Effector memory CD8-positive, alpha-beta T cell (primary cell): ENCODE data around the gene TDRD7.

Experiments used
- ATAC-seq: fragments of 150-1000 bp; cut with Tn5 transposase; replicated peaks from 2 replicates; pipeline ENCODE4 v1.10.0; 2021; ENCODE audit warnings: mild to moderate bottlenecking, moderate library complexity
- DNase-seq, 3 experiments: peaks; one replicate each; pipeline ENCODE4 v3.0.0; 2021
- H3K27ac Mint-ChIP-seq, 2 donors: one replicate each; pipeline ENCODE4 v1.8.0; 2022; ENCODE audit warnings: mild to moderate bottlenecking in 2 of 2, mixed read lengths in 2 of 2, moderate library complexity in 2 of 2
- H3K27me3 Mint-ChIP-seq, 2 donors: one replicate each; pipeline ENCODE4 v1.8.0; 2022; ENCODE audit warnings: mixed read lengths in 2 of 2
- H3K36me3 Mint-ChIP-seq: one replicate; pipeline ENCODE4 v1.8.0; 2022; ENCODE audit warnings: mild to moderate bottlenecking, moderate library complexity, mixed read lengths; ENCODE audit not compliant: insufficient read depth
- H3K4me1 Mint-ChIP-seq, 2 donors: one replicate each; pipeline ENCODE4 v1.8.0; 2022; ENCODE audit warnings: low read depth in 2 of 2, mixed read lengths in 2 of 2
- H3K4me3 Mint-ChIP-seq, 2 donors: one replicate each; pipeline ENCODE4 v1.8.0; 2022; ENCODE audit warnings: mild to moderate bottlenecking in 2 of 2, mixed read lengths in 2 of 2, moderate library complexity in 2 of 2
- H3K9me3 Mint-ChIP-seq, 2 donors: one replicate each; pipeline ENCODE4 v1.8.0; 2022; ENCODE audit warnings: mixed read lengths in 2 of 2

The TDRD7 gene

DNA sequence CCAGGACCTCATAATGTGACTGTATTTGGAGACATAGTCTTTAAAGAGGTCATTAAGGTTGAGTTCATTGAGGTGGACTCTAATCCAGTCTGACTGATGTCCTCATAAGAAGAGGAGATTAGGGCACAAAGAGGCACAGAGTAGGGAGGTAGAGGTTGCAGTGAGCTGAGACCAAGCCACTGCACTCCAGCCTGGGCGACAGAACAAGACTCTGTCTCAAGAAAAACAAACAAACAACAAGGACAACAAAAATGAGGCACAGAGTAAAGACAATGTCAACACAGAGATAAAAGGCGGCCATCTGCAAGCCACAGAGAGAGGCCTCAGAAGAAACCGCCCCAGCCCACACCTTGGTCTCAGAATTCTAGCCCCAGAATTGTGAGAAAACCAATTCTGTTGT is 17.0 kb upstream of the TDRD7 start:
- Mint-ChIP-seq H3K27me3 (peaks cover 0 to 22% of the 10 kb centered on the region in 2 donors), H3K36me3 (peaks cover 3% of the 10 kb centered on the region), H3K27ac (no peak overlapping the region), H3K4me1 (no peaks in the 10 kb centered on the region), H3K9me3 (no peaks in the 10 kb centered on the region), H3K4me3 (no peak overlapping the region)
- ATAC-seq (no peak), DNase-seq (no peak)

DNA sequence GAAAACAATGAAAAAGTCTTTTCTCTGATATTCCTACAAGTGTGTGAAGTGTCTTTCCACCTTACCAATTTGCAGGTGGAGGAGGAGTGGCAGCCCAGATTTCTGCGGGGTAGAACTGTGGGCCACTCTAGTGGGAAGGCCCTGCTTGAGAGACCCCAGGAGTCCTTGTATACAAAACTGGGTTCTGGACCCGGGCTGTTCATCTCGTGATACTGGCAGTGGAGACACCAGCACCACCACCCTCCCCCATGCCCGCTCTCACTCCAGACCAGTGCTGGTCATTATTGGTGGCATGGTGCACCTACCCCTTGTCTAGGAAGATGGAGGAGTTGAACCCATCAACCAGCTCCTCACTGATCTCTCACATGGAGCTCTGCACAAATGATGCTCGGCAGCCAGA is 16.2 kb upstream of the TDRD7 start:
- H3K9me3 Mint-ChIP-seq, result no peaks in the 10 kb centered on the region
- ATAC-seq, result no peak

DNA sequence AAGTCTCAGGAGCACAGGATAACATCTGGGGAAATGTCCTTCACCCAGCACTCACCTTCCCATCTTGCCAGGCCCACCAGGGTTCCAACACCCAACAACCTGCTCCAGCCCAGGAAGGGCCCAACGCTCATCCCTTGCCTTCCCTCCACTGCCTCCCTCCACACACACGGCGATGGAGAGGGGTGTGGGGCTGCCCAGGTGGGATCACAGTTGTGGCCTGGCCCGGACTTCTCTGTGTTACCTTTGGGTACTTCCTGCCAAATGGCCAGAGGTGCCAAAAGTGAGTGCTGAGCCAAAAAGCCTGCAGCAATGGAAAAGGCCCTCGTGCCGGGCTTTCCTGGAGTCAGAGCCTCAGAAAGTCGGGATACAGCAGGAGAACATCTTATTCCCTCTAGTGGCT is 15.6 kb upstream of the TDRD7 start:
- H3K27ac Mint-ChIP-seq, result no peak overlapping the region

More for the DNA sequence above, 16.2 kb upstream of the TDRD7 start:
- peak overlapping the region in 1 of 2 donors; percentile 35 for H3K27ac Mint-ChIP-seq
- no peak overlapping the region for H3K4me3 Mint-ChIP-seq
- H3K27me3 Mint-ChIP-seq, result peaks cover 0 to 20% of the 10 kb centered on the region in 2 donors
- peaks cover 3% of the 10 kb centered on the region for H3K36me3 Mint-ChIP-seq
- H3K4me1 Mint-ChIP-seq, result no peaks in the 10 kb centered on the region
- no peak for DNase-seq

GRCh38 chr9:97397220-97397619 is 14.7 kb upstream of the TDRD7 start:
- Mint-ChIP-seq H3K27ac (no peak overlapping the region), H3K36me3 (no peaks in the 10 kb centered on the region), H3K27me3 (peaks cover 0 to 10% of the 10 kb centered on the region in 2 donors), H3K9me3 (no peaks in the 10 kb centered on the region), H3K4me1 (no peaks in the 10 kb centered on the region), H3K4me3 (no peak overlapping the region)
- DNase-seq, result no peak
- ATAC-seq, result peak; percentile 43

More for the DNA sequence above, 15.6 kb upstream of the TDRD7 start:
- ATAC-seq (no peak), DNase-seq (no peak)
- no peaks in the 10 kb centered on the region for H3K4me1 Mint-ChIP-seq
- H3K36me3 Mint-ChIP-seq, result peaks cover 3% of the 10 kb centered on the region
- H3K4me3 Mint-ChIP-seq, result no peak overlapping the region
- no peaks in the 10 kb centered on the region for H3K9me3 Mint-ChIP-seq
- H3K27me3 Mint-ChIP-seq, result peaks cover 0 to 19% of the 10 kb centered on the region in 2 donors

DNA sequence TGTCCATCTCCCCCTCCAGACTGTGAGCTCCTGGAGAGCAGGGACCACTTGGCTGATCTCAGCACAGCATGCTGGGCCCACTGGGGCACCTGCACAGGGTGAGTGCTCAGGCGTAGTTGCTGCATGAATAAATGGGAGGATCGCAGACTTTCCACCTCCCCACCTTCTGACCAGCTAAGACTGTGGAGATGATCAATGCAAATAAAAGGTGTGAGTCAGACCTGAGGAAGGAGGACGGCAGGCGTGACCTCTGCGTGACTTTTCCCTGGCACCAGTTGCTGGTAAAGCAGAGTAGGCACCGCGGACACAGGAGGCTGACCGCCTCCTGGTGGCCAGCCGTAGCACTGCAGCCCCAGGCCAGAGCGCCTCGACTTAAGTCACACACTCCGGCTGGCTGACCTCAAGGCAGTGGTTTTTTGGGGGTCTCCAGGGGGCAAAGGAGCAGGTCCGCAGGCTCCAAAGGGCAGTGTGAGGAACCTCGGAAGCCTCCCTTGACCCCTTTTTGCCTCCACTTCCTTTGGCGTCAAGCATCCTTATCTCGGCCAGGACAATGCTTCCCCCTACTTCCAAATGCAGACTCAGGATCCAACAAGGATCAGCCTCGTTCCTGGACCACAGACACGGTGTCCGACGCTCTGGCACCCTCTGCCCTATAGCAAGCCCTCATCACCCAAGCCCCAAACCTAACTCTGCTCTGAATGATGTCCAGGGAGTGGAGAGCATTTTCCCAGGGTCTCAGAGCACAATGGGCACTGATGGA is 12.7 kb upstream of the TDRD7 start:
- Mint-ChIP-seq H3K4me3 (no peak overlapping the region), H3K4me1 (no peaks in the 10 kb centered on the region), H3K36me3 (no peaks in the 10 kb centered on the region), H3K27me3 (peaks cover 6 to 10% of the 10 kb centered on the region in 2 donors), H3K27ac (no peak overlapping the region), H3K9me3 (peaks cover 0 to 6% of the 10 kb centered on the region in 2 donors)
- ATAC-seq (peak; percentile 88), DNase-seq (peak; percentile 60 to 68 (median 68))

- H3K9me3 Mint-ChIP-seq, result peaks cover 0 to 6% of the 10 kb centered on the region in 2 donors
- H3K27ac Mint-ChIP-seq, result no peak overlapping the region
- H3K36me3 Mint-ChIP-seq, result peaks cover 2% of the 10 kb centered on the region
- peaks cover 46 to 55% of the 10 kb centered on the region in 2 donors for H3K27me3 Mint-ChIP-seq
- no peak for ATAC-seq
- no peaks in the 10 kb centered on the region for H3K4me1 Mint-ChIP-seq
- no peak for DNase-seq
- no peak overlapping the region for H3K4me3 Mint-ChIP-seq
These were observed 8.1 kb upstream of the TDRD7 start for GRCh38 chr9:97403746-97404316.

GRCh38 chr9:97405551-97405950 is 6.3 kb upstream of the TDRD7 start:
- no peaks in the 10 kb centered on the region for H3K4me1 Mint-ChIP-seq
- ATAC-seq (no peak), DNase-seq (no peak)
- peaks cover 2% of the 10 kb centered on the region for H3K36me3 Mint-ChIP-seq
- no peak overlapping the region for H3K27ac Mint-ChIP-seq
- no peak overlapping the region for H3K4me3 Mint-ChIP-seq
- peaks cover 48 to 50% of the 10 kb centered on the region in 2 donors for H3K27me3 Mint-ChIP-seq
- H3K9me3 Mint-ChIP-seq, result peaks cover 0 to 6% of the 10 kb centered on the region in 2 donors

DNA sequence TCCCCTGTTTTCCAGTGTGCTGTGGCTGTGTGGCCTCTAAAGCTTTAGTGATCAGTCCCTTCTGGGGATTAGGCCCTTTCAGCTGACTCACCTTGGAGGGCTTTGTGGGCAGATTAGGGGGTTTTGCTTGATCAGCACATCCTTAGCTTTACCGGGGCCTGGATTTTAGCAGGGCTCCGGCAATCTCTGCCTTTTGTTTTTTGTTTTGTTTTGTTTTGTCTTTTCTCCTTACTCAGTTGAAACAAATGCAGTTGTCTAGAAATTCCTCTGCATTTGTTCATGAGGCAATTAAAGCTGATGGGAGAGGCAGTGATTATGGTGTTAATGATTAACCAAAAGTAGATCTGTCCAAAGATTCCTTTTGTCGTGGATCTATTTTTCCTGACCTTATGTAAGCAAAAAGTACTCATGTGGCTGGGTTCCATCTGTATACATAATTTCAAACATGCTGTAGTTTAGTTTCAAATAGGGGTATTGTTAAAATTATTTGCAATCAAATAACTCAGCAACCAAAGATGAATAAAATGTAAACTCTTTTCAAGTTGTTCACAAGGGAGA is 5.2 kb upstream of the TDRD7 start:
- no peak for ATAC-seq
- no peak for DNase-seq
- Mint-ChIP-seq H3K9me3 (peaks cover 0 to 6% of the 10 kb centered on the region in 2 donors), H3K27me3 (peaks cover 48 to 50% of the 10 kb centered on the region in 2 donors), H3K36me3 (peaks cover 2% of the 10 kb centered on the region), H3K4me3 (no peak overlapping the region), H3K4me1 (peaks cover 5% of the 10 kb centered on the region in 2 donors), H3K27ac (no peak overlapping the region)

DNA sequence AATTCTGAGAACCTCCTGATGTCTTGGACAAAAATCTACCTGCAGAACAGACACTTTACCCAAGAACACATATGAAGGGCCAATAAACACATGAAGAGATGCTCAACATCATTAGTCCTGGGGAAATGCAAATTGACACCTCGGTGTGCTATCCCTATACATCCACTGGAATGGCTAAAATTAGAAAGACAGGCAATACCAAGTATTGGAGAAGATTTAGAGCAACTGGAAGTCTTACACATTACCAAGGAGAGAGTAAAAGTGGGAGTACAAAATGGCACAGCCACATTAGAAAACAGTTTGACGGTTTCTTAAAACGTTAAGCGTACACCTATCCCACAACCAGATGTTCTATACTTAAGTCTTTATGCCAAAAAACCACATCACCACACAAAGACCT is 3.3 kb upstream of the TDRD7 start:
- Mint-ChIP-seq H3K9me3 (peaks cover 0 to 4% of the 10 kb centered on the region in 2 donors), H3K36me3 (peaks cover 2% of the 10 kb centered on the region), H3K27ac (no peak overlapping the region), H3K4me3 (no peak overlapping the region), H3K27me3 (peaks cover 48% of the 10 kb centered on the region in 2 donors), H3K4me1 (peaks cover 17% of the 10 kb centered on the region in 2 donors)
- DNase-seq (no peak), ATAC-seq (no peak)

DNA sequence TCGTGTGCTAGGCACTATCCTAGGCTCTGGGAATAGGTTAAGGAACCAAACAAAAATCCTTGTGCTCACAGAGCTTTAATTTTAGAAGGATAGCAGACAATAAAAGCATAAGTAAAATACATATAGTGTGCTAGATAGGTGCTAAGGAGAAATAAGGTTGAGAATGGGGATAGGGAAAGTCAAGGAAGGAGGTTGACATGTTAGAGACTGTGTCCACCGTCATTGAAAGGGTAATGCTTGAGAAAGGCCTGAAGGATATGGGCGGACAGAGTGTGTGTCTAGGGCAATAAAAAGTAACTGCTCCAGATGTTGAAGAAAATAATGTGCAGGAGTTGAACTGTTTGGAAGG is 482 bp upstream of the TDRD7 start:
- Mint-ChIP-seq H3K4me3 (peak overlapping the region; percentile 83 to 86), H3K4me1 (peaks cover 20 to 29% of the 10 kb centered on the region in 2 donors), H3K27ac (peak overlapping the region in 1 of 2 donors; percentile 80), H3K27me3 (peaks cover 27 to 28% of the 10 kb centered on the region in 2 donors), H3K9me3 (no peaks in the 10 kb centered on the region), H3K36me3 (peaks cover 2% of the 10 kb centered on the region)
- ATAC-seq (no peak), DNase-seq (no peak)

DNA sequence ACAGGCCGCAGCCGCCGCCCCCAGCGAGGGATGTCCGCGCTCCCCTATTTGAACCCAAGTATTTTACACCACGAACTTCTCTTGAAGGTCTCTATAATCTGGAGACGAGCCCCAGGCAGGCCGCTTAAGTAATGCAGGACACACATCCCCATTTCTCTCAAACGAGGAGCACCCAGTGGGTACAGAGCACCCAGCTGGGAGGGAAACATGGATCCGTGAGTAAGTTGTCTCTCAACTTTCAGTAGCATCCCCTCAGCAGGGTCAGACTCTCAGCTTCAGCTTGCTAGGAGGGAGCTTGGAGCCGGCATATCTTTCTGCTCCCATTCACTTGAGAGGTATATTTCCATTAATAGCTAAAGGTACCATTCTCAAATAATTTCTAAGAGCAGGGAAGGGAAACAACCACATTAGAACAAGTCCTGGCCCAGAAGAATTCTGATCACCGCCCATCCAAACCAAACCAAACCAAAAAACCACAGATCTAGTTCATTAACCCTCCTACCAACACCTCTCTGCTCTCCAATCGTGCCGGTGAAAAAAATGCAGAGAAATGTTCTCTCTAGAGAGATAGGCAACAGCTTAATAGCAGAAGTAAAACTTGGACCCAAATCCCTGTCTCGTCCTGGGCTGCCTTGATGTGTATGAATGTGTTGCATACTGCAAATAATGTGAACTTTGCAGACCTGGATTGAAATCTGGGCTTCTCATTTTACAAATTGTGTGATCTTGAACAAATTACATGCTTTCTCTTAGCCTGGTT is 910 bp downstream of the TDRD7 start:
- Mint-ChIP-seq H3K36me3 (peaks cover 2% of the 10 kb centered on the region), H3K4me3 (peak overlapping the region; percentile 83 to 86), H3K27ac (peak overlapping the region; percentile 92 to 93), H3K9me3 (no peaks in the 10 kb centered on the region), H3K4me1 (peaks cover 30 to 40% of the 10 kb centered on the region in 2 donors), H3K27me3 (peaks cover 13 to 14% of the 10 kb centered on the region in 2 donors)
- ATAC-seq (no peak), DNase-seq (no peak)

GRCh38 chr9:97413462-97413861 is 1.6 kb downstream of the TDRD7 start:
- peaks cover 6 to 8% of the 10 kb centered on the region in 2 donors for H3K27me3 Mint-ChIP-seq
- H3K4me3 Mint-ChIP-seq, result peak overlapping the region; percentile 83 to 86
- ATAC-seq (no peak), DNase-seq (no peak)
- H3K27ac Mint-ChIP-seq, result peak overlapping the region; percentile 92 to 93
- no peaks in the 10 kb centered on the region for H3K9me3 Mint-ChIP-seq
- no peaks in the 10 kb centered on the region for H3K36me3 Mint-ChIP-seq
- peaks cover 35 to 46% of the 10 kb centered on the region in 2 donors for H3K4me1 Mint-ChIP-seq

GRCh38 chr9:97415146-97415545 is 3.2 kb downstream of the TDRD7 start:
- Mint-ChIP-seq H3K36me3 (no peaks in the 10 kb centered on the region), H3K9me3 (no peaks in the 10 kb centered on the region), H3K4me3 (no peak overlapping the region), H3K27me3 (no peaks in the 10 kb centered on the region), H3K27ac (no peak overlapping the region), H3K4me1 (peaks cover 45 to 46% of the 10 kb centered on the region in 2 donors)
- ATAC-seq, result no peak
- no peak for DNase-seq
